ENCODE results near the gene BRPF1. TPM values are rescaled to one million over a fixed set of nuclear protein-coding genes. Genes with fewer than 3 reads are reported as not detected.

Gene BRPF1
- polyA plus RNA-seq, 1 of the 3 experiments (the other 2 are of a cell fraction): 13.0 TPM

- H3K4me1 ChIP-seq (ENCODE audit: control insufficient read depth in 1 of 2, insufficient read depth in 2 of 2, low read depth in 1 of 2, low read length in 1 of 2): no peaks in the 10 kb centered on the region
- CTCF ChIA-PET: interaction anchor here (0.5 kb wide), 1 partner anchor 51 kb away, joined by 3 read pairs; no protein-coding TSS in a partner anchor
- no peaks in the 10 kb centered on the region for H3K9me2 ChIP-seq
- TF ChIP-seq NFIC (IDR thresholded peaks at IDR 0.05; ENCODE audit: borderline replicate concordance) (no peak), CTCF (IDR thresholded peaks at IDR 0.05) (no peak), ELF1 (IDR thresholded peaks at IDR 0.05) (no peak), FOSL2 (IDR thresholded peaks at IDR 0.05; ENCODE audit: borderline replicate concordance, low read depth) (no peak), GABPA (IDR thresholded peaks at IDR 0.05; ENCODE audit: low read depth) (no peak), RFX5 (IDR thresholded peaks at IDR 0.05; ENCODE audit: low read length) (no peak), CHD2 (IDR thresholded peaks at IDR 0.05; ENCODE audit: low read length, partially characterized antibody) (no peak), TEAD4 (IDR thresholded peaks at IDR 0.05; ENCODE audit: borderline replicate concordance, insufficient read depth) (no peak), TCF12 (IDR thresholded peaks at IDR 0.05) (no peak), POLR2AphosphoS5 (IDR thresholded peaks at IDR 0.05; ENCODE audit: low read depth, low read length) (no peak), MXI1 (IDR thresholded peaks at IDR 0.05; ENCODE audit: low read depth, low read length) (no peak), SIN3A (IDR thresholded peaks at IDR 0.05; ENCODE audit: borderline replicate concordance, low read depth, low read length) (no peak), YY1 (IDR thresholded peaks at IDR 0.05; ENCODE audit: low read depth) (no peak), NRF1 (IDR thresholded peaks at IDR 0.05; ENCODE audit: low read depth, low read length) (no peak), PBX3 (IDR thresholded peaks at IDR 0.05) (no peak)
- H3K9me3 ChIP-seq: no peaks in the 10 kb centered on the region
- H4K20me1 ChIP-seq (ENCODE audit: insufficient read depth): no peaks in the 10 kb centered on the region
- H3K27me3 ChIP-seq (ENCODE audit: insufficient read depth): no peaks in the 10 kb centered on the region
- H3K36me3 ChIP-seq (replicated peaks in 1 of 2; ENCODE audit: control insufficient read depth in 1 of 2, insufficient read depth in 2 of 2, low read length in 1 of 2): peaks cover 2 to 11% of the 10 kb centered on the region in 2 experiments
- DNase-seq: no peak
- H3F3A ChIP-seq (replicated peaks; ENCODE audit: insufficient read depth): peaks cover 13% of the 10 kb centered on the region
- H3K9ac ChIP-seq: no peak overlapping the region
- POLR2A ChIA-PET: interaction anchor here (1.1 kb wide), 1 partner anchor 15 kb away, joined by 4 read pairs; the partner anchor contains the start of genes ARPC4 and TADA3
- no peak overlapping the region for H3K27ac ChIP-seq (ENCODE audit: low read depth in 2 of 2, low read length in 1 of 2)
- no peak overlapping the region for H3K4me2 ChIP-seq
- 75% methylated on average over 5 of the region's 5 CpGs for WGBS (ENCODE audit: low lambda C conversion rate)
- H2AFZ ChIP-seq (ENCODE audit: low read depth): no peak overlapping the region
- H3K79me2 ChIP-seq (ENCODE audit: insufficient read depth): no peaks in the 10 kb centered on the region
- no peak overlapping the region for H3K4me3 ChIP-seq (ENCODE audit: low read depth in 2 of 2, low read length in 1 of 2)
Measured at GRCh38 chr3:9776896-9777693, 45.6 kb downstream of the BRPF1 start.

GRCh38 chr3:9777694-9778021 lies 46.1 kb downstream of the BRPF1 start:
- Histone ChIP-seq H3K79me2 (ENCODE audit: insufficient read depth) (no peaks in the 10 kb centered on the region), H3K36me3 (replicated peaks in 1 of 2; ENCODE audit: control insufficient read depth in 1 of 2, insufficient read depth in 2 of 2, low read length in 1 of 2) (peaks cover 6 to 16% of the 10 kb centered on the region in 2 experiments), H3K4me1 (ENCODE audit: control insufficient read depth in 1 of 2, insufficient read depth in 2 of 2, low read depth in 1 of 2, low read length in 1 of 2) (no peaks in the 10 kb centered on the region), H3K4me3 (ENCODE audit: low read depth in 2 of 2, low read length in 1 of 2) (no peak overlapping the region), H3K9me2 (no peaks in the 10 kb centered on the region), H3K9ac (no peak overlapping the region), H3F3A (replicated peaks; ENCODE audit: insufficient read depth) (peaks cover 13% of the 10 kb centered on the region), H3K27me3 (ENCODE audit: insufficient read depth) (no peaks in the 10 kb centered on the region), H3K4me2 (no peak overlapping the region), H3K9me3 (no peaks in the 10 kb centered on the region), H4K20me1 (ENCODE audit: insufficient read depth) (no peaks in the 10 kb centered on the region), H2AFZ (ENCODE audit: low read depth) (no peak overlapping the region), H3K27ac (ENCODE audit: low read depth in 2 of 2, low read length in 1 of 2) (peak overlapping the region in 1 of 2 experiments; percentile 6; a peak in 1 of 4 replicates)
- no peak for DNase-seq
- 93% methylated on average over 1 of the region's 1 CpG for WGBS (ENCODE audit: low lambda C conversion rate)
- ChIA-PET POLR2A (interaction anchor here (1.1 kb wide), 2 partner anchors 12 to 15 kb away, joined by 3 to 4 read pairs; partner anchors contain the start of genes ARPC4 and TADA3), CTCF (no interaction called here)
- TF ChIP-seq CHD2 (IDR thresholded peaks at IDR 0.05; ENCODE audit: low read length, partially characterized antibody): no peak
- TF ChIP-seq USF1 (IDR thresholded peaks at IDR 0.05; ENCODE audit: borderline replicate concordance, low read depth): no peak
- no peak for TF ChIP-seq JUND (IDR thresholded peaks at IDR 0.05)
- no peak for TF ChIP-seq TAF1 (IDR thresholded peaks at IDR 0.05; ENCODE audit: borderline replicate concordance, low read depth, low read length)
- no peak for TF ChIP-seq REST (IDR thresholded peaks at IDR 0.05; ENCODE audit: low read depth, low read length)
- TF ChIP-seq RFX5 (IDR thresholded peaks at IDR 0.05; ENCODE audit: low read length): no peak
